Measurements from ENCODE around the gene CRCP.
"Not testable (repeated sequence)": the region's sequence is repeated elsewhere in the genome, so short reads cannot be mapped to it uniquely, and the experiment has no call there.

The CRCP gene

GRCh38 chr7:66124569-66124861, 9.9 kb downstream of the CRCP start:
- DNase-seq; H3K9me3 Mint-ChIP-seq; H3K27me3 Mint-ChIP-seq; ATAC-seq (replicated peaks): not testable (repeated sequence)
- H3K36me3 Mint-ChIP-seq (ENCODE audit: insufficient read depth): peaks cover 50% of the 10 kb centered on the region
- H3K27ac Mint-ChIP-seq: peak overlapping the region; percentile 95
- H3K4me1 Mint-ChIP-seq (ENCODE audit: low read depth in 2 of 2): peaks cover 26 to 28% of the 10 kb centered on the region in 2 donors
- peak overlapping the region; percentile 52 to 67 for H3K4me3 Mint-ChIP-seq

- H3K4me1 Mint-ChIP-seq (ENCODE audit: low read depth in 2 of 2): peaks cover 27 to 29% of the 10 kb centered on the region in 2 donors
- H3K36me3 Mint-ChIP-seq (ENCODE audit: insufficient read depth): peaks cover 46% of the 10 kb centered on the region
- peak overlapping the region; percentile 95 for H3K27ac Mint-ChIP-seq
- no peaks in the 10 kb centered on the region for H3K27me3 Mint-ChIP-seq
- H3K9me3 Mint-ChIP-seq: no peaks in the 10 kb centered on the region
- DNase-seq (no peak), ATAC-seq (replicated peaks) (peak; percentile 60)
- peak overlapping the region; percentile 41 to 67 for H3K4me3 Mint-ChIP-seq
Observed at GRCh38 chr7:66125052-66125694, 10.5 kb downstream of the CRCP start.

GRCh38 chr7:66125781-66126352, 11.2 kb downstream of the CRCP start:
- Mint-ChIP-seq H3K4me3 (peak overlapping the region; percentile 41 to 67), H3K4me1 (ENCODE audit: low read depth in 2 of 2) (peaks cover 27 to 29% of the 10 kb centered on the region in 2 donors), H3K36me3 (ENCODE audit: insufficient read depth) (peaks cover 51% of the 10 kb centered on the region), H3K27ac (peak overlapping the region; percentile 95)
- ATAC-seq (replicated peaks): peak; percentile 85
- not testable (repeated sequence) for H3K9me3 Mint-ChIP-seq, H3K27me3 Mint-ChIP-seq
- DNase-seq: peak in 2 of 3 experiments; percentile 5 to 8

- not testable (repeated sequence) for H3K4me3 Mint-ChIP-seq; H3K27me3 Mint-ChIP-seq; DNase-seq; ATAC-seq (replicated peaks); H3K9me3 Mint-ChIP-seq
- Mint-ChIP-seq H3K27ac (peak overlapping the region; percentile 95), H3K4me1 (ENCODE audit: low read depth in 2 of 2) (peaks cover 27 to 29% of the 10 kb centered on the region in 2 donors), H3K36me3 (ENCODE audit: insufficient read depth) (peaks cover 53% of the 10 kb centered on the region)
Observed at GRCh38 chr7:66127172-66127571, 12.5 kb downstream of the CRCP start.

GRCh38 chr7:66138994-66139752, 24.5 kb downstream of the CRCP start:
- H3K4me3 Mint-ChIP-seq: no peak overlapping the region
- peak overlapping the region in 1 of 2 donors; percentile 33 for H3K27ac Mint-ChIP-seq
- no peaks in the 10 kb centered on the region for H3K27me3 Mint-ChIP-seq
- no peaks in the 10 kb centered on the region for H3K9me3 Mint-ChIP-seq
- H3K4me1 Mint-ChIP-seq (ENCODE audit: low read depth in 2 of 2): peaks cover 8% of the 10 kb centered on the region in 2 donors
- peaks cover 74% of the 10 kb centered on the region for H3K36me3 Mint-ChIP-seq (ENCODE audit: insufficient read depth)
- ATAC-seq (replicated peaks) (no peak), DNase-seq (no peak)

- Mint-ChIP-seq H3K4me3 (no peak overlapping the region), H3K27me3 (no peaks in the 10 kb centered on the region), H3K27ac (peak overlapping the region in 1 of 2 donors; percentile 59), H3K4me1 (ENCODE audit: low read depth in 2 of 2) (peaks cover 8 to 11% of the 10 kb centered on the region in 2 donors), H3K9me3 (no peaks in the 10 kb centered on the region), H3K36me3 (ENCODE audit: insufficient read depth) (peaks cover 69% of the 10 kb centered on the region)
- DNase-seq (no peak), ATAC-seq (replicated peaks) (no peak)
Observed at GRCh38 chr7:66140924-66141323, 26.3 kb downstream of the CRCP start.

GRCh38 chr7:66142334-66142733, 27.7 kb downstream of the CRCP start:
- Mint-ChIP-seq H3K4me1 (ENCODE audit: low read depth in 2 of 2) (peaks cover 10 to 16% of the 10 kb centered on the region in 2 donors), H3K9me3 (no peaks in the 10 kb centered on the region), H3K36me3 (ENCODE audit: insufficient read depth) (peaks cover 71% of the 10 kb centered on the region), H3K27me3 (no peaks in the 10 kb centered on the region), H3K27ac (peak overlapping the region in 1 of 2 donors; percentile 67), H3K4me3 (no peak overlapping the region)
- no peak for ATAC-seq (replicated peaks)
- no peak for DNase-seq

GRCh38 chr7:66142996-66143395, 28.3 kb downstream of the CRCP start:
- H3K4me3 Mint-ChIP-seq: no peak overlapping the region
- ATAC-seq (replicated peaks) (no peak), DNase-seq (no peak)
- H3K9me3 Mint-ChIP-seq: no peaks in the 10 kb centered on the region
- peaks cover 10 to 16% of the 10 kb centered on the region in 2 donors for H3K4me1 Mint-ChIP-seq (ENCODE audit: low read depth in 2 of 2)
- H3K27me3 Mint-ChIP-seq: no peaks in the 10 kb centered on the region
- peaks cover 71% of the 10 kb centered on the region for H3K36me3 Mint-ChIP-seq (ENCODE audit: insufficient read depth)
- peak overlapping the region; percentile 6 to 42 for H3K27ac Mint-ChIP-seq

GRCh38 chr7:66143876-66144332, 29.3 kb downstream of the CRCP start:
- ATAC-seq (replicated peaks) (no peak), DNase-seq (no peak)
- no peak overlapping the region for H3K4me3 Mint-ChIP-seq
- H3K9me3 Mint-ChIP-seq: no peaks in the 10 kb centered on the region
- peaks cover 19 to 23% of the 10 kb centered on the region in 2 donors for H3K4me1 Mint-ChIP-seq (ENCODE audit: low read depth in 2 of 2)
- peaks cover 62% of the 10 kb centered on the region for H3K36me3 Mint-ChIP-seq (ENCODE audit: insufficient read depth)
- H3K27ac Mint-ChIP-seq: peak overlapping the region; percentile 42
- H3K27me3 Mint-ChIP-seq: no peaks in the 10 kb centered on the region

GRCh38 chr7:66145400-66146104, 30.9 kb downstream of the CRCP start:
- DNase-seq: no peak
- Mint-ChIP-seq H3K27me3 (no peaks in the 10 kb centered on the region), H3K4me1 (ENCODE audit: low read depth in 2 of 2) (peaks cover 23 to 25% of the 10 kb centered on the region in 2 donors), H3K36me3 (ENCODE audit: insufficient read depth) (peaks cover 61% of the 10 kb centered on the region), H3K4me3 (no peak overlapping the region), H3K9me3 (no peaks in the 10 kb centered on the region), H3K27ac (peak overlapping the region in 1 of 2 donors; percentile 69)
- ATAC-seq (replicated peaks): no peak

GRCh38 chr7:66146701-66147100, 32.1 kb downstream of the CRCP start:
- DNase-seq (no peak), ATAC-seq (replicated peaks) (no peak)
- no peaks in the 10 kb centered on the region for H3K9me3 Mint-ChIP-seq
- H3K27me3 Mint-ChIP-seq: no peaks in the 10 kb centered on the region
- H3K4me1 Mint-ChIP-seq (ENCODE audit: low read depth in 2 of 2): peaks cover 23 to 26% of the 10 kb centered on the region in 2 donors
- H3K27ac Mint-ChIP-seq: peak overlapping the region; percentile 96 to 97
- peak overlapping the region in 1 of 2 donors; percentile 2 for H3K4me3 Mint-ChIP-seq
- H3K36me3 Mint-ChIP-seq (ENCODE audit: insufficient read depth): peaks cover 62% of the 10 kb centered on the region

- H3K27me3 Mint-ChIP-seq; ATAC-seq (replicated peaks); H3K9me3 Mint-ChIP-seq; DNase-seq: not testable (repeated sequence)
- peaks cover 19 to 29% of the 10 kb centered on the region in 2 donors for H3K4me1 Mint-ChIP-seq (ENCODE audit: low read depth in 2 of 2)
- H3K27ac Mint-ChIP-seq: peak overlapping the region; percentile 96 to 97
- peaks cover 63% of the 10 kb centered on the region for H3K36me3 Mint-ChIP-seq (ENCODE audit: insufficient read depth)
- peak overlapping the region; percentile 77 to 80 for H3K4me3 Mint-ChIP-seq
Observed at GRCh38 chr7:66147657-66148056, 33.0 kb downstream of the CRCP start.

- H3K27ac Mint-ChIP-seq: peak overlapping the region; percentile 82 to 97
- H3K9me3 Mint-ChIP-seq: no peaks in the 10 kb centered on the region
- peaks cover 19 to 25% of the 10 kb centered on the region in 2 donors for H3K4me1 Mint-ChIP-seq (ENCODE audit: low read depth in 2 of 2)
- ATAC-seq (replicated peaks) (no peak), DNase-seq (no peak)
- H3K36me3 Mint-ChIP-seq (ENCODE audit: insufficient read depth): peaks cover 72% of the 10 kb centered on the region
- H3K27me3 Mint-ChIP-seq: no peaks in the 10 kb centered on the region
- no peak overlapping the region for H3K4me3 Mint-ChIP-seq
Observed at GRCh38 chr7:66150471-66150870, 35.8 kb downstream of the CRCP start.
